Mesendoderm (in vitro differentiated cells): ENCODE data around the gene SKI.

Experiments
- DNase-seq: peaks from one replicate; pipeline ENCODE4 v3.0.0; 2013
- H2AK5ac ChIP-seq: 2 replicates; pipeline ENCODE4 v1.6.1; 2013; ENCODE audit warnings: low read length, inconsistent platforms
- H2BK120ac ChIP-seq: 2 replicates; pipeline ENCODE4 v1.6.1; 2013; ENCODE audit warnings: low read depth, mild to moderate bottlenecking, low read length, moderate library complexity, mixed read lengths
- H2BK15ac ChIP-seq: replicated peaks from 2 replicates; pipeline ENCODE4 v1.6.1; 2013; ENCODE audit warnings: low read depth, mild to moderate bottlenecking, moderate library complexity
- H2BK5ac ChIP-seq: 2 replicates; pipeline ENCODE4 v1.6.1; 2013; ENCODE audit warnings: low read length, inconsistent platforms
- H3K18ac ChIP-seq: 2 replicates; pipeline ENCODE4 v1.6.1; 2013; ENCODE audit warnings: mild to moderate bottlenecking, low read length, mixed read lengths
- H3K23ac ChIP-seq: one replicate; pipeline ENCODE4 v1.6.1; 2013; ENCODE audit warnings: low read length
- H3K27ac ChIP-seq: 2 replicates; pipeline ENCODE4 v1.5.1; 2013; ENCODE audit warnings: low read depth, mild to moderate bottlenecking, inconsistent platforms, low read length, moderate library complexity
- H3K27me3 ChIP-seq: 2 replicates; pipeline ENCODE4 v1.6.1; 2013; ENCODE audit warnings: low read length, control low read depth, mild to moderate bottlenecking, inconsistent platforms; ENCODE audit not compliant: insufficient read depth, poor library complexity
- H3K36me3 ChIP-seq: 2 replicates; pipeline ENCODE4 v1.6.1; 2013; ENCODE audit warnings: low read length, inconsistent platforms; ENCODE audit not compliant: control insufficient read depth, insufficient read depth
- H3K4ac ChIP-seq: one replicate; pipeline ENCODE4 v1.6.1; 2013; ENCODE audit warnings: low read depth, mild to moderate bottlenecking, low read length, moderate library complexity
- H3K4me1 ChIP-seq: 2 replicates; pipeline ENCODE4 v1.6.1; 2013; ENCODE audit warnings: low read depth, low read length, inconsistent platforms; ENCODE audit not compliant: control insufficient read depth
- H3K4me2 ChIP-seq: 2 replicates; pipeline ENCODE4 v1.6.1; 2013; ENCODE audit warnings: low read length
- H3K4me3 ChIP-seq: 2 replicates; pipeline ENCODE4 v1.5.1; 2013; ENCODE audit warnings: mild to moderate bottlenecking, low read length
- H3K56ac ChIP-seq: one replicate; pipeline ENCODE4 v1.6.1; 2013; ENCODE audit warnings: low read length
- H3K79me1 ChIP-seq: 2 replicates; pipeline ENCODE4 v1.6.1; 2013; ENCODE audit warnings: low read length, inconsistent platforms
- H3K79me2 ChIP-seq: 2 replicates; pipeline ENCODE4 v1.6.1; 2013; ENCODE audit warnings: mild to moderate bottlenecking, low read length; ENCODE audit not compliant: control insufficient read depth, insufficient read depth
- H3K9ac ChIP-seq: 2 replicates; pipeline ENCODE4 v1.6.1; 2013; ENCODE audit warnings: low read length, inconsistent platforms
- H4K5ac ChIP-seq: one replicate; pipeline ENCODE4 v1.6.1; 2013; ENCODE audit warnings: low read length
- H4K8ac ChIP-seq: one replicate; pipeline ENCODE4 v1.6.1; 2013; ENCODE audit warnings: low read depth, mild to moderate bottlenecking, control low read depth, low read length, moderate library complexity
- WGBS: extraction: QIAGEN DNeasy Blood & Tissue Kit; methylation state at CpG from one replicate; pipeline ENCODE4 v1.1.7; 2013; ENCODE audit warnings: low lambda C conversion rate, missing lambda C conversion rate; ENCODE audit not compliant: insufficient coverage; ENCODE audit errors: extremely low coverage; 5-methylcytosine and 5-hydroxymethylcytosine counted together

SKI gene

DNA sequence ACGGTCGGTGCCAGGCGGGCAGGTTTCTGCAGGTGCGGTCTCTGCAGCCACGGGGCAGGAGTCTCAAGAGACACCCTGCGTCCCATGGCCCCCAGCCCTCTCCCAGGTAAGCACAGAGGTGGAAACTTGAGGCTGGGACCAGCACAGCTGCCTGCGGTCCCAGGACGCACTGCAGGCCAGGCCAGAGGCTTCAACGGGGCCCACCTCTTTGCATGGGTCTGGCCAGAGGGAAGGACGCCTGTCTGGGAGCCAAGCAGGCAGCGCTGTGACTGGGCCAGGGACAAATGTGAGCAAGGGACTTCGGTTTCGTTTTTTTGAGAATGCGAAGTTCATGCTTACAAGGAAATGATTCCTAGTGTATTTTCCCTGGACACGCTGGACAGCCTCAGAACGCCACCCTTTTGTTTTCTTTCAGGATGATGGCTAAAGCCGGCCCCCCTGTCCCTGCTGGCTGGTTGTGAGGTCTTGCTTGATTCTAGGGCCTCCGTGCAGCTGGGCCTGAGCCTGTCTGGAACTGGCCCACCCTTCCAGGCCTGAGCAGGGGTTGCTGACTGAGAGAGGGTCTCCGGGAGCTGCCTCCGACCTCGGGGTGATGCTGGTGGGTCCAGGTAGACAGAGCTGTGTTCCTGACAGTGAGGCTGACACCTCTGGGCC, 124.9 kb downstream of the SKI start:
- Histone ChIP-seq H3K23ac (no peak overlapping the region), H3K4me1 (no peaks in the 10 kb centered on the region), H3K4me3 (no peak overlapping the region), H3K36me3 (no peaks in the 10 kb centered on the region), H3K27me3 (no peaks in the 10 kb centered on the region), H3K27ac (no peak overlapping the region), H2BK5ac (no peak overlapping the region), H3K4me2 (no peak overlapping the region), H4K5ac (no peak overlapping the region), H3K4ac (no peak overlapping the region), H2BK15ac (no peak overlapping the region), H2AK5ac (no peak overlapping the region), H2BK120ac (no peak overlapping the region), H3K18ac (no peak overlapping the region), H3K56ac (no peak overlapping the region), H3K79me2 (no peaks in the 10 kb centered on the region), H3K79me1 (no peaks in the 10 kb centered on the region), H3K9ac (no peak overlapping the region), H4K8ac (no peak overlapping the region)
- no peak for DNase-seq
- no CpG with 5 or more reads among the region's 21 CpGs for WGBS

GRCh38 chr1:2353551-2354438, 125.7 kb downstream of the SKI start:
- no peak overlapping the region for H4K8ac ChIP-seq
- H2BK120ac ChIP-seq: no peak overlapping the region
- WGBS: no CpG with 5 or more reads among the region's 28 CpGs
- no peak overlapping the region for H2BK5ac ChIP-seq
- no peak overlapping the region for H2BK15ac ChIP-seq
- H2AK5ac ChIP-seq: no peak overlapping the region
- H3K56ac ChIP-seq: no peak overlapping the region
- H3K27me3 ChIP-seq: no peaks in the 10 kb centered on the region
- no peak overlapping the region for H3K23ac ChIP-seq
- H3K79me2 ChIP-seq: no peaks in the 10 kb centered on the region
- no peaks in the 10 kb centered on the region for H3K79me1 ChIP-seq
- H3K9ac ChIP-seq: no peak overlapping the region
- no peak overlapping the region for H4K5ac ChIP-seq
- DNase-seq: no peak
- H3K4ac ChIP-seq: no peak overlapping the region
- no peak overlapping the region for H3K4me2 ChIP-seq
- H3K4me1 ChIP-seq: no peaks in the 10 kb centered on the region
- no peak overlapping the region for H3K18ac ChIP-seq
- H3K36me3 ChIP-seq: no peaks in the 10 kb centered on the region
- H3K4me3 ChIP-seq: no peak overlapping the region
- H3K27ac ChIP-seq: no peak overlapping the region

DNA sequence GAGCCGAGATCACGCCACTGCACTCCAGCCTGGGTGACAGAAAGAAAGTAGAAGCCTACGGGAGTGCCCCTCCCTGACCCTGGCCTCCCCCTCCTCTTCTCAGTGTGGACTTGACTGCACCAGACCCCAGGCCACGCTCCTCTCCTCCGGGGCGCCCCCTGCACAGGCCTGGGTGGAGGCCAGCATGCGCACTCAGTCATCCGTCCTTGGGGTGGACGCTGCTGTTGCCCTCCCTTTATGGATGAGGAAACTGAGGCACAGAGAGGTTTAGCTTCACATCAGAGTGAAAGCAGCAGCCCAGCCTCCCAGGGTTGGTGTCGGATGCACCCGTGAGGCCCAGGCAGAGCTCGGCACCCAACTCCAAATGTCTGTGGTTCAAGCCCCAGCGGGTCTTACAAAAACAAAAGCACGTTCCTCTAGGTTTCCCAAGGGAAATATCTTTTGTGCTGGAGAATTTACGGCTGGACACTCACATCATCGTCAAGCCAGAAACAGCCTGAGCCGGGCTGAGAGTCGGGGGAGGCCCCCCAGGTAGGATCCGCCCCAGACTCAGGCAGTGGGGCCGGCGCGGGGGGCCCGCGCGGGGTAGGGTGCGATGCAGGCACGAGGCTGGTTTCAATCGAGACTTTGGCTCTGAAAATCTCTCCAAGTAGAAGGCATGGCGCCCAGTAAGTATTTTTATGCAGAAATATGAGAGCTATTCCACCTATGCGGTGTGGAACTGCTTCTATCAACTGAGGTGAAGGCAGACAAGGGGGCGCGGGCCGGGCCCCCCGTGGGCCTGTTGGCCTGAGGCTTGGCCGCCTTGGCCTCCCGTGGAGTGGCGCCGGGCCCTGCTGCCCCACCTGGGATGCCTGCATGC, 126.6 kb downstream of the SKI start:
- Histone ChIP-seq H3K27ac (no peak overlapping the region), H3K36me3 (no peaks in the 10 kb centered on the region), H3K4me2 (no peak overlapping the region), H2BK5ac (no peak overlapping the region), H3K4ac (no peak overlapping the region), H3K4me1 (no peaks in the 10 kb centered on the region), H3K27me3 (no peaks in the 10 kb centered on the region), H4K5ac (no peak overlapping the region), H3K18ac (no peak overlapping the region), H3K79me1 (no peaks in the 10 kb centered on the region), H3K79me2 (no peaks in the 10 kb centered on the region), H2BK120ac (no peak overlapping the region), H3K9ac (no peak overlapping the region), H3K4me3 (no peak overlapping the region), H3K56ac (no peak overlapping the region), H2BK15ac (no peak overlapping the region), H2AK5ac (no peak overlapping the region), H4K8ac (no peak overlapping the region), H3K23ac (no peak overlapping the region)
- no CpG with 5 or more reads among the region's 38 CpGs for WGBS
- DNase-seq: no peak

GRCh38 chr1:2355373-2356261, 127.5 kb downstream of the SKI start:
- H3K4me3 ChIP-seq: no peak overlapping the region
- DNase-seq: no peak
- H2BK15ac ChIP-seq: no peak overlapping the region
- no peaks in the 10 kb centered on the region for H3K36me3 ChIP-seq
- H3K23ac ChIP-seq: no peak overlapping the region
- H3K4me1 ChIP-seq: no peaks in the 10 kb centered on the region
- WGBS: no CpG with 5 or more reads among the region's 28 CpGs
- no peak overlapping the region for H2AK5ac ChIP-seq
- no peak overlapping the region for H4K5ac ChIP-seq
- H3K27ac ChIP-seq: no peak overlapping the region
- no peak overlapping the region for H3K4me2 ChIP-seq
- H3K79me1 ChIP-seq: no peaks in the 10 kb centered on the region
- H3K79me2 ChIP-seq: no peaks in the 10 kb centered on the region
- H3K18ac ChIP-seq: no peak overlapping the region
- H4K8ac ChIP-seq: no peak overlapping the region
- H3K9ac ChIP-seq: no peak overlapping the region
- H2BK120ac ChIP-seq: no peak overlapping the region
- no peak overlapping the region for H2BK5ac ChIP-seq
- no peak overlapping the region for H3K56ac ChIP-seq
- H3K4ac ChIP-seq: no peak overlapping the region
- H3K27me3 ChIP-seq: no peaks in the 10 kb centered on the region

DNA sequence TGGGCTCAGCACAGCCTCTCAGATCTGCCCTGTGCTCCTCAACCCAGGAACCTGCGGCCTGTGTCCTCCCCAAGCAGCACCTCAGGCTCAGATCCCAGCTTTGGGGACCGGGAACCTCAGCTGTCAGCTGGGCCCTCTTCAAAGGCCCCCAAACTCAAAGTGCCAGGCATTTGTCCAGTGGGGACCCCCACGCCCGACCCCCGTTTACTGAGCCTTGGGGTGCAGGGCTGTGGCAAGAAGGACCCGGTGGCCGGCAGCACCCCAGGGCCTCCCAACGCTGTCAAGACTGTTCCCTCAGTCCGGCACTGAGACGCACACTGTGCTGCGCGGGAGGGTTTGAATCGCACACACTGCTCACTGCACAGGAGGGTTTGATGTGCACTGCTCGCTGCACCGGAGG, 128.3 kb downstream of the SKI start:
- Histone ChIP-seq H3K9ac (no peak overlapping the region), H3K4me3 (no peak overlapping the region)
- WGBS: no CpG with 5 or more reads among the region's 15 CpGs

More for the DNA sequence above, 128.3 kb downstream of the SKI start:
- Histone ChIP-seq H2BK15ac (no peak overlapping the region), H3K27ac (no peak overlapping the region), H4K8ac (no peak overlapping the region), H2BK5ac (no peak overlapping the region), H2AK5ac (no peak overlapping the region), H3K23ac (no peak overlapping the region), H3K79me2 (no peaks in the 10 kb centered on the region), H3K18ac (no peak overlapping the region), H3K36me3 (no peaks in the 10 kb centered on the region), H2BK120ac (no peak overlapping the region), H3K79me1 (no peaks in the 10 kb centered on the region), H3K4me2 (no peak overlapping the region), H4K5ac (no peak overlapping the region), H3K27me3 (no peaks in the 10 kb centered on the region), H3K56ac (no peak overlapping the region), H3K4me1 (no peaks in the 10 kb centered on the region), H3K4ac (no peak overlapping the region)
- DNase-seq: no peak
